Cardiac fibroblast (primary cell): ENCODE data around the gene MFF.

ENCODE experiments used
- DNase-seq, 2 donors: peaks; one replicate each; pipeline versions ENCODE4 v3.0.0 to v3.0.0-alpha.2; 2010; ENCODE audit warnings: low read depth in 2 of 2
- H3K4me3 ChIP-seq, 2 donors: replicated peaks in 1 of 2; 1 replicate in 1 of 2; 2 replicates in 1 of 2; pipeline ENCODE4 v1.5.1; 2011; ENCODE audit warnings: low read depth in 2 of 2, low read length in 2 of 2, mild to moderate bottlenecking in 2 of 2, moderate library complexity in 1 of 2
- CTCF ChIP-seq: IDR thresholded peaks from one replicate; pipeline ENCODE4 v1.5.1; 2011; ENCODE audit warnings: low read depth, mild to moderate bottlenecking, low read length, inconsistent platforms

MFF gene

GRCh38 chr2:227313310-227313709 lies 11.7 kb upstream of the MFF start:
- H3K4me3 ChIP-seq: no peak overlapping the region
- TF ChIP-seq CTCF: no peak
- no peak for DNase-seq

GRCh38 chr2:227317834-227318233 lies 7.2 kb upstream of the MFF start:
- no peak overlapping the region for H3K4me3 ChIP-seq
- DNase-seq: no peak
- no peak for TF ChIP-seq CTCF

- H3K4me3 ChIP-seq: no peak overlapping the region
- no peak for TF ChIP-seq CTCF
- DNase-seq: no peak
Measured at GRCh38 chr2:227320305-227321094, 4.6 kb upstream of the MFF start.

GRCh38 chr2:227322530-227323205 lies 2.4 kb upstream of the MFF start:
- no peak for DNase-seq
- H3K4me3 ChIP-seq: no peak overlapping the region
- TF ChIP-seq CTCF: no peak

GRCh38 chr2:227323818-227324217 lies 1.2 kb upstream of the MFF start:
- TF ChIP-seq CTCF: no peak
- no peak overlapping the region for H3K4me3 ChIP-seq
- DNase-seq: no peak

- no peak for TF ChIP-seq CTCF
- H3K4me3 ChIP-seq: peak overlapping the region; percentile 84 to 86
- DNase-seq: no peak
Measured at GRCh38 chr2:227324642-227324994, 433 bp upstream of the MFF start.
